SK-N-SH (cell line): ENCODE data around the gene SETDB2. TPM values are rescaled to one million over a fixed set of nuclear protein-coding genes. Genes with fewer than 3 reads are reported as not detected.

ENCODE experiments used
- CTCF ChIA-PET: fragments of 300-600, 350-600 bp; formaldehyde crosslinking; extraction: SDS; loops from one replicate; lab custom pipeline; 2021; lab: Yijun Ruan, JAX
- POLR2A ChIA-PET: fragments of 350-600 bp; sonication (Branson Sonifier 250); formaldehyde crosslinking; extraction: SDS; loops from one replicate; lab custom pipeline; 2020; ENCODE audit warnings: antibody characterized with exemption, inconsistent platforms; lab: Yijun Ruan, JAX
- DNase-seq: peaks from one replicate; pipeline ENCODE4 v3.0.0; 2012
- H2AFZ ChIP-seq: fragments of 200-600 bp; sonication (generic); 2 replicates; pipeline ENCODE4 v1.8.1; 2016; ENCODE audit warnings: antibody characterized with exemption, mild to moderate bottlenecking, low read depth
- H3F3A ChIP-seq: fragments of 200-600 bp; sonication (generic); replicated peaks from 2 replicates; pipeline ENCODE3; 2016; ENCODE audit warnings: antibody characterized with exemption, mild to moderate bottlenecking; ENCODE audit not compliant: insufficient read depth
- H3K27ac ChIP-seq, 2 experiments: fragments of 200-500 bp in 1 of 2; fragments of 200-600 bp in 1 of 2; sonication (Bioruptor generic) in 1 of 2; sonication (generic), shearing (Covaris generic) in 1 of 2; 2 replicates each; pipeline versions ENCODE4 v1.5.1 to v1.6.1; 2014 to 2016; ENCODE audit warnings: low read depth in 2 of 2, inconsistent platforms in 1 of 2, low read length in 1 of 2, mild to moderate bottlenecking in 1 of 2, mixed read lengths in 1 of 2
- H3K27me3 ChIP-seq: fragments of 200-600 bp; sonication (generic), shearing (Covaris generic); 2 replicates; pipeline ENCODE4 v1.6.1; 2016; ENCODE audit warnings: mixed run types; ENCODE audit not compliant: insufficient read depth
- H3K36me3 ChIP-seq, 2 experiments: fragments of 200-500 bp in 1 of 2; fragments of 200-600 bp in 1 of 2; sonication (Bioruptor generic) in 1 of 2; sonication (generic) in 1 of 2; replicated peaks in 1 of 2; 2 replicates each; pipeline versions ENCODE3 to v1.5.1; 2014 to 2016; ENCODE audit warnings: low read length in 1 of 2, mild to moderate bottlenecking in 1 of 2; ENCODE audit not compliant: insufficient read depth in 2 of 2, control insufficient read depth in 1 of 2
- H3K4me1 ChIP-seq, 2 experiments: fragments of 200-500 bp in 1 of 2; fragments of 200-600 bp in 1 of 2; sonication (Bioruptor generic) in 1 of 2; sonication (generic), shearing (Covaris generic) in 1 of 2; 2 replicates each; pipeline versions ENCODE4 v1.5.1 to v1.6.1; 2014 to 2016; ENCODE audit warnings: low read depth in 1 of 2, low read length in 1 of 2, mixed run types in 1 of 2; ENCODE audit not compliant: insufficient read depth in 2 of 2, control insufficient read depth in 1 of 2
- H3K4me2 ChIP-seq: fragments of 200-600 bp; sonication (generic), shearing (Covaris generic); 2 replicates; pipeline ENCODE4 v1.6.1; 2017; ENCODE audit warnings: mixed run types
- H3K4me3 ChIP-seq, 2 experiments: fragments of 200-500 bp in 1 of 2; fragments of 200-600 bp in 1 of 2; sonication (Bioruptor generic) in 1 of 2; sonication (generic), shearing (Covaris generic) in 1 of 2; 2 replicates each; pipeline versions ENCODE4 v1.5.1 to v1.8.1; 2014 to 2016; ENCODE audit warnings: low read depth in 2 of 2, inconsistent platforms in 1 of 2, low read length in 1 of 2, mild to moderate bottlenecking in 1 of 2, mixed read lengths in 1 of 2, moderate library complexity in 1 of 2
- H3K79me2 ChIP-seq: fragments of 200-600 bp; sonication (generic); 2 replicates; pipeline ENCODE4 v1.8.1; 2017; ENCODE audit warnings: mild to moderate bottlenecking; ENCODE audit not compliant: insufficient read depth
- H3K9ac ChIP-seq: fragments of 200-600 bp; sonication (generic); 2 replicates; pipeline ENCODE4 v1.6.1; 2017; ENCODE audit warnings: mixed run types
- H3K9me2 ChIP-seq: fragments of 200-600 bp; sonication (generic); 2 replicates; pipeline ENCODE4 v1.6.1; 2017; ENCODE audit warnings: mixed run types
- H3K9me3 ChIP-seq: fragments of 200-600 bp; sonication (generic); 2 replicates; pipeline ENCODE4 v1.6.1; 2017; ENCODE audit warnings: mixed run types, mild to moderate bottlenecking, moderate library complexity
- H4K20me1 ChIP-seq: fragments of 200-600 bp; sonication (generic); 2 replicates; pipeline ENCODE4 v1.6.1; 2017; ENCODE audit warnings: mild to moderate bottlenecking, mixed run types; ENCODE audit not compliant: insufficient read depth
- CTCF ChIP-seq: fragments of 200-600 bp; sonication (generic); IDR thresholded peaks from 2 replicates; pipeline ENCODE4 v1.6.1; 2017; ENCODE audit warnings: antibody characterized with exemption, mild to moderate bottlenecking, moderate library complexity
- EP300 ChIP-seq, 2 experiments: IDR thresholded peaks; 2 replicates each; pipeline versions ENCODE4 v1.4.0 to v1.6.1; 2012; ENCODE audit warnings: borderline replicate concordance in 1 of 2, low read depth in 1 of 2, low read length in 1 of 2
- EZH2phosphoT487 ChIP-seq: fragments of 200-600 bp; sonication (generic); IDR thresholded peaks from 2 replicates; pipeline ENCODE4 v1.6.1; 2017; ENCODE audit warnings: low read depth, mixed run types, mild to moderate bottlenecking, antibody characterized with exemption, moderate library complexity, borderline replicate concordance
- FOXJ3 ChIP-seq: sonication (generic); formaldehyde crosslinking; IDR thresholded peaks from 2 replicates; pipeline ENCODE4 v1.5.1; 2020; ENCODE audit warnings: mild to moderate bottlenecking, missing genetic modification reagents
- FOXM1 ChIP-seq: IDR thresholded peaks from 2 replicates; pipeline ENCODE4 v1.4.0; 2012; ENCODE audit warnings: low read depth, mild to moderate bottlenecking
- GABPA ChIP-seq: IDR thresholded peaks from 2 replicates; pipeline ENCODE4 v1.4.0; 2012; ENCODE audit warnings: low read depth, mild to moderate bottlenecking
- MAX ChIP-seq: IDR thresholded peaks from 2 replicates; pipeline ENCODE4 v1.4.0; 2012; ENCODE audit warnings: low read depth
- MEF2A ChIP-seq: IDR thresholded peaks from 2 replicates; pipeline ENCODE4 v1.4.0; 2012; ENCODE audit warnings: low read depth, borderline replicate concordance
- MXI1 ChIP-seq: IDR thresholded peaks from 2 replicates; pipeline ENCODE4 v1.6.1; 2012; ENCODE audit warnings: mild to moderate bottlenecking, low read depth, low read length, improper control_type of control experiment
- NRF1 ChIP-seq: IDR thresholded peaks from 2 replicates; pipeline ENCODE4 v1.6.1; 2012; ENCODE audit warnings: low read depth, mild to moderate bottlenecking, low read length
- PBX3 ChIP-seq: IDR thresholded peaks from 2 replicates; pipeline ENCODE4; 2012
- REST ChIP-seq: IDR thresholded peaks from 2 replicates; pipeline ENCODE4 v1.6.1; 2012; ENCODE audit warnings: mild to moderate bottlenecking, low read depth, low read length, moderate library complexity
- RFX5 ChIP-seq: IDR thresholded peaks from 2 replicates; pipeline ENCODE4 v1.6.1; 2012; ENCODE audit warnings: mild to moderate bottlenecking, improper control_type of control experiment, low read length
- RXRA ChIP-seq: IDR thresholded peaks from 2 replicates; pipeline ENCODE4 v1.4.0; 2012; ENCODE audit warnings: low read depth, mild to moderate bottlenecking, borderline replicate concordance
- SIN3A ChIP-seq: IDR thresholded peaks from 2 replicates; pipeline ENCODE4 v1.6.1; 2012; ENCODE audit warnings: low read depth, mild to moderate bottlenecking, low read length, moderate library complexity, borderline replicate concordance
- SMC3 ChIP-seq: IDR thresholded peaks from 2 replicates; pipeline ENCODE4 v1.6.1; 2012; ENCODE audit warnings: low read depth, low read length, improper control_type of control experiment
- YY1 ChIP-seq: IDR thresholded peaks from 2 replicates; pipeline ENCODE4 v1.4.0; 2012; ENCODE audit warnings: low read depth, mild to moderate bottlenecking
- ZBTB33 ChIP-seq: IDR thresholded peaks from 2 replicates; pipeline ENCODE4 v1.4.0; 2012; ENCODE audit warnings: low read depth, borderline replicate concordance
- WGBS: methylation state at CpG from one replicate; pipeline ENCODE4 v1.1.6; 2017; ENCODE audit warnings: low lambda C conversion rate; 5-methylcytosine and 5-hydroxymethylcytosine counted together
- polyA plus RNA-seq, 3 experiments: library from polyadenylated mRNA; depleted of rRNA; stranded (reverse); fragments of >200 nt; gene quantifications; 2 replicates each; pipeline ENCODE4 v1.2.3, GENCODE V29; 2012

SETDB2 gene
- polyA plus RNA-seq, 1 of the 3 experiments (the other 2 are of a cell fraction), result 1.9 TPM

- no peak overlapping the region for H3K27ac ChIP-seq
- no peak for DNase-seq
- no peaks in the 10 kb centered on the region for H3F3A ChIP-seq
- no peak overlapping the region for H3K9ac ChIP-seq
- H3K4me1 ChIP-seq, result no peaks in the 10 kb centered on the region
- H2AFZ ChIP-seq, result no peak overlapping the region
- H3K4me3 ChIP-seq, result no peak overlapping the region
- H3K9me2 ChIP-seq, result no peaks in the 10 kb centered on the region
- WGBS, result 91% methylated on average over 7 of the region's 7 CpGs
- no peaks in the 10 kb centered on the region for H3K79me2 ChIP-seq
- no peaks in the 10 kb centered on the region for H4K20me1 ChIP-seq
- TF ChIP-seq FOXJ3 (no peak), CTCF (no peak), NRF1 (no peak), FOXM1 (no peak), PBX3 (no peak), MXI1 (no peak), MEF2A (no peak), REST (no peak), RXRA (no peak), EP300 (IDR thresholded peaks at IDR 0.05; ENCODE audit: borderline replicate concordance in 1 of 2, low read depth in 1 of 2, low read length in 1 of 2) (no peak), YY1 (no peak), MAX (no peak), ZBTB33 (no peak), GABPA (no peak), SIN3A (no peak), SMC3 (no peak), RFX5 (no peak), EZH2phosphoT487 (no peak)
- TF ChIP-seq, all 33 proteins: peak for 0
- H3K27me3 ChIP-seq, result no peaks in the 10 kb centered on the region
- H3K4me2 ChIP-seq, result no peak overlapping the region
- CTCF ChIA-PET, result no interaction called here
- no peaks in the 10 kb centered on the region for H3K36me3 ChIP-seq
- H3K9me3 ChIP-seq, result peaks cover 8% of the 10 kb centered on the region
- POLR2A ChIA-PET, result no interaction called here
Measured at GRCh38 chr13:49403996-49404702, 39.9 kb upstream of the SETDB2 start.
